GM19467 (cell line): ENCODE data around the gene TRIM43.
"Not testable (repeated sequence)": the region's sequence is repeated elsewhere in the genome, so short reads cannot be mapped to it uniquely, and the experiment has no call there.

Experiments used
- ATAC-seq: cut with Tn5 transposase; IDR thresholded peaks from one replicate; pipeline ENCODE4 v1.9.1; 2021; ENCODE audit warnings: mild to moderate bottlenecking, moderate library complexity; ENCODE audit not compliant: unreplicated experiment

The TRIM43 gene

GRCh38 chr2:95640515-95641288 is 48.9 kb downstream of the TRIM43 start:
- ATAC-seq = not testable (repeated sequence)

GRCh38 chr2:95641289-95641575 is 49.4 kb downstream of the TRIM43 start:
- ATAC-seq = not testable (repeated sequence)

- ATAC-seq = not testable (repeated sequence)
Measured at GRCh38 chr2:95641787-95642186, 50.0 kb downstream of the TRIM43 start.

- ATAC-seq = not testable (repeated sequence)
Measured at GRCh38 chr2:95642360-95642759, 50.6 kb downstream of the TRIM43 start.

GRCh38 chr2:95642951-95643350 is 51.1 kb downstream of the TRIM43 start:
- ATAC-seq = not testable (repeated sequence)

GRCh38 chr2:95645312-95645711 is 53.5 kb downstream of the TRIM43 start:
- not testable (repeated sequence) for ATAC-seq

- ATAC-seq = not testable (repeated sequence)
Measured at GRCh38 chr2:95646274-95646994, 54.6 kb downstream of the TRIM43 start.

- not testable (repeated sequence) for ATAC-seq
Measured at GRCh38 chr2:95648894-95649544, 57.2 kb downstream of the TRIM43 start.
